CD14-positive monocyte (primary cell): ENCODE data around the gene ATL1. TPM values are rescaled to one million over a fixed set of nuclear protein-coding genes. Genes with fewer than 3 reads are reported as not detected.

Experiments
- DNase-seq, 3 donors: peaks; one replicate each; pipeline ENCODE4 v3.0.0-alpha.2; 2011 to 2022
- H2AFZ ChIP-seq: 2 replicates; pipeline ENCODE4 v1.6.0; 2012; ENCODE audit warnings: mild to moderate bottlenecking, low read depth, low read length, inconsistent platforms; ENCODE audit not compliant: insufficient read depth, poor library complexity, severe bottlenecking
- H3K27ac ChIP-seq, 2 donors: 1 replicate in 1 of 2; 2 replicates in 1 of 2; pipeline ENCODE4 v1.5.1; 2012 to 2013; ENCODE audit warnings: low read length in 2 of 2, control low read depth in 1 of 2, inconsistent platforms in 1 of 2, low read depth in 1 of 2, mild to moderate bottlenecking in 1 of 2
- H3K27me3 ChIP-seq, 2 donors: one replicate each; pipeline versions ENCODE4 v1.6.0 to v1.6.1; 2011 to 2013; ENCODE audit warnings: low read length in 2 of 2; ENCODE audit not compliant: control insufficient read depth in 2 of 2, insufficient read depth in 2 of 2
- H3K36me3 ChIP-seq, 2 donors: replicated peaks in 1 of 2; 1 replicate in 1 of 2; 2 replicates in 1 of 2; pipeline versions ENCODE4 v1.5.1 to v1.6.1; 2012 to 2013; ENCODE audit warnings: low read length in 2 of 2, control low read depth in 1 of 2, inconsistent platforms in 1 of 2, mild to moderate bottlenecking in 1 of 2; ENCODE audit not compliant: insufficient read depth in 2 of 2, control insufficient read depth in 1 of 2
- H3K4me1 ChIP-seq, 2 donors: 1 replicate in 1 of 2; 2 replicates in 1 of 2; pipeline versions ENCODE4 v1.5.1 to v1.6.1; 2012 to 2013; ENCODE audit warnings: low read length in 2 of 2, control low read depth in 1 of 2, inconsistent platforms in 1 of 2, mild to moderate bottlenecking in 1 of 2, moderate library complexity in 1 of 2; ENCODE audit not compliant: insufficient read depth in 2 of 2, control insufficient read depth in 1 of 2
- H3K4me2 ChIP-seq: replicated peaks from 2 replicates; pipeline ENCODE3; 2012; ENCODE audit warnings: low read length, moderate library complexity, mild to moderate bottlenecking; ENCODE audit not compliant: poor library complexity, severe bottlenecking; ENCODE audit errors: extremely low read depth
- H3K4me3 ChIP-seq, 3 experiments: fragments of 200-600 bp in 1 of 3; sonication (generic) in 1 of 3; replicated peaks in 1 of 3; 1 replicate in 2 of 3; 2 replicates in 1 of 3; pipeline ENCODE4 v1.5.1; 2011 to 2013; ENCODE audit warnings: low read length in 3 of 3, mild to moderate bottlenecking in 3 of 3, control low read depth in 2 of 3, low read depth in 2 of 3, inconsistent platforms in 1 of 3, moderate library complexity in 1 of 3
- H3K79me2 ChIP-seq: 2 replicates; pipeline ENCODE4 v1.6.0; 2012; ENCODE audit warnings: mild to moderate bottlenecking, control low read depth, inconsistent platforms, low read length, moderate library complexity; ENCODE audit not compliant: insufficient read depth
- H3K9ac ChIP-seq: 2 replicates; pipeline ENCODE4 v1.6.0; 2017; ENCODE audit warnings: low read length, mild to moderate bottlenecking; ENCODE audit not compliant: insufficient read depth, poor library complexity, severe bottlenecking
- H3K9me3 ChIP-seq, 2 donors: replicated peaks in 1 of 2; 1 replicate in 1 of 2; 2 replicates in 1 of 2; pipeline versions ENCODE4 v1.5.1 to v1.6.1; 2012 to 2013; ENCODE audit warnings: low read length in 2 of 2, control low read depth in 1 of 2; ENCODE audit not compliant: control insufficient read depth in 1 of 2, insufficient read depth in 1 of 2
- H4K20me1 ChIP-seq: 2 replicates; pipeline ENCODE4 v1.6.0; 2012; ENCODE audit warnings: mild to moderate bottlenecking, low read length, control low read depth, moderate library complexity; ENCODE audit not compliant: insufficient read depth
- H3K27ac Mint-ChIP-seq, 7 donors: one replicate each; pipeline ENCODE4 v1.8.0; 2020; ENCODE audit warnings: mild to moderate bottlenecking in 7 of 7, mixed read lengths in 7 of 7, moderate library complexity in 6 of 7, inconsistent platforms in 2 of 7
- H3K27me3 Mint-ChIP-seq, 3 donors: one replicate each; pipeline ENCODE4 v1.8.0; 2021 to 2022; ENCODE audit warnings: low read depth in 3 of 3, mild to moderate bottlenecking in 3 of 3, mixed read lengths in 3 of 3, moderate library complexity in 3 of 3, inconsistent platforms in 1 of 3
- H3K36me3 Mint-ChIP-seq, 2 donors: one replicate each; pipeline ENCODE4 v1.8.0; 2020; ENCODE audit warnings: mixed read lengths in 2 of 2, inconsistent platforms in 1 of 2, mild to moderate bottlenecking in 1 of 2
- H3K4me1 Mint-ChIP-seq: one replicate; pipeline ENCODE4 v1.8.0; 2020; ENCODE audit warnings: mild to moderate bottlenecking, mixed read lengths
- H3K4me3 Mint-ChIP-seq, 2 donors: one replicate each; pipeline ENCODE4 v1.8.0; 2020; ENCODE audit warnings: mild to moderate bottlenecking in 2 of 2, mixed read lengths in 2 of 2, moderate library complexity in 1 of 2
- H3K9me3 Mint-ChIP-seq, 7 donors: one replicate each; pipeline ENCODE4 v1.8.0; 2020 to 2022; ENCODE audit warnings: mixed read lengths in 7 of 7, mild to moderate bottlenecking in 6 of 7, moderate library complexity in 6 of 7, inconsistent platforms in 2 of 7
- CTCF ChIP-seq: fragments of 200-600 bp; IDR thresholded peaks from one replicate; pipeline ENCODE4 v1.8.0; 2022; ENCODE audit warnings: antibody characterized with exemption, mild to moderate bottlenecking
- WGBS: methylation state at CpG from one replicate; pipeline ENCODE4 v1.1.5; 2013; ENCODE audit warnings: missing lambda C conversion rate; ENCODE audit not compliant: insufficient coverage; 5-methylcytosine and 5-hydroxymethylcytosine counted together
- intact Hi-C, 2 donors: fragments of 100-400 bp; cut with micrococcal nuclease; formaldehyde crosslinking; loops; one replicate each; pipeline versions ENCODE4 v1.15.0 to v1.15.1; 2023
- polyA plus RNA-seq, 3 donors: library from polyadenylated mRNA; depleted of rRNA in 1 of 3; unstranded in 2 of 3; stranded (reverse) in 1 of 3; fragments of 300-500 nt in 2 of 3; fragments of >200 nt in 1 of 3; fragmentation: Illumina TruSeq in 2 of 3; gene quantifications; 1 replicate in 2 of 3; 2 replicates in 1 of 3; pipeline ENCODE4 v1.2.3, GENCODE V29; 2012 to 2021

The ATL1 gene
- polyA plus RNA-seq, 3 donors: 0.36 to 1.1 (median 0.99) TPM

GRCh38 chr14:50635141-50635540 is 75.2 kb downstream of the ATL1 start:
- H3K4me1 Mint-ChIP-seq: no peaks in the 10 kb centered on the region
- Histone ChIP-seq H3K79me2 (no peaks in the 10 kb centered on the region), H3K27me3 (no peaks in the 10 kb centered on the region), H3K36me3 (peaks cover 2 to 8% of the 10 kb centered on the region in 2 donors), H3K9me3 (no peaks in the 10 kb centered on the region), H3K4me1 (no peaks in the 10 kb centered on the region), H3K27ac (no peak overlapping the region), H4K20me1 (no peaks in the 10 kb centered on the region), H2AFZ (no peak overlapping the region), H3K9ac (no peak overlapping the region), H3K4me2 (no peak overlapping the region), H3K4me3 (no peak overlapping the region)
- DNase-seq: no peak
- no peaks in the 10 kb centered on the region for H3K9me3 Mint-ChIP-seq
- no peak for TF ChIP-seq CTCF
- peaks cover 18 to 25% of the 10 kb centered on the region in 2 donors for H3K36me3 Mint-ChIP-seq
- H3K27ac Mint-ChIP-seq: no peak overlapping the region
- WGBS: no CpG with 5 or more reads among the region's 2 CpGs
- no peaks in the 10 kb centered on the region for H3K27me3 Mint-ChIP-seq
- intact Hi-C loops: no loop called here
- no peak overlapping the region for H3K4me3 Mint-ChIP-seq

- H3K4me1 ChIP-seq: no peaks in the 10 kb centered on the region
- no peak overlapping the region for H3K9ac ChIP-seq
- no peaks in the 10 kb centered on the region for H4K20me1 ChIP-seq
- H3K36me3 ChIP-seq: peaks cover 0 to 9% of the 10 kb centered on the region in 2 donors
- Mint-ChIP-seq H3K27me3 (peaks cover 0 to 2% (median 0%) of the 10 kb centered on the region in 3 donors), H3K27ac (no peak overlapping the region), H3K4me3 (no peak overlapping the region), H3K4me1 (no peaks in the 10 kb centered on the region), H3K36me3 (peaks cover 15 to 17% of the 10 kb centered on the region in 2 donors), H3K9me3 (peaks cover 0 to 3% (median 0%) of the 10 kb centered on the region in 7 donors)
- no peak overlapping the region for H3K4me2 ChIP-seq
- intact Hi-C loops: no loop called here
- H3K27me3 ChIP-seq: no peaks in the 10 kb centered on the region
- DNase-seq: no peak
- H3K27ac ChIP-seq: no peak overlapping the region
- no peaks in the 10 kb centered on the region for H3K9me3 ChIP-seq
- no peak for TF ChIP-seq CTCF
- no peaks in the 10 kb centered on the region for H3K79me2 ChIP-seq
- H2AFZ ChIP-seq: no peak overlapping the region
- no CpG with 5 or more reads among the region's 6 CpGs for WGBS
- H3K4me3 ChIP-seq: no peak overlapping the region
These were observed 87.3 kb downstream of the ATL1 start for GRCh38 chr14:50647282-50647681.
